Measurements from ENCODE around the gene TIAL1. TPM values are rescaled to one million over a fixed set of nuclear protein-coding genes. Genes with fewer than 3 reads are reported as not detected.

The TIAL1 gene
- total RNA-seq, 1 experiment from 2014 or later = 220 TPM

DNA sequence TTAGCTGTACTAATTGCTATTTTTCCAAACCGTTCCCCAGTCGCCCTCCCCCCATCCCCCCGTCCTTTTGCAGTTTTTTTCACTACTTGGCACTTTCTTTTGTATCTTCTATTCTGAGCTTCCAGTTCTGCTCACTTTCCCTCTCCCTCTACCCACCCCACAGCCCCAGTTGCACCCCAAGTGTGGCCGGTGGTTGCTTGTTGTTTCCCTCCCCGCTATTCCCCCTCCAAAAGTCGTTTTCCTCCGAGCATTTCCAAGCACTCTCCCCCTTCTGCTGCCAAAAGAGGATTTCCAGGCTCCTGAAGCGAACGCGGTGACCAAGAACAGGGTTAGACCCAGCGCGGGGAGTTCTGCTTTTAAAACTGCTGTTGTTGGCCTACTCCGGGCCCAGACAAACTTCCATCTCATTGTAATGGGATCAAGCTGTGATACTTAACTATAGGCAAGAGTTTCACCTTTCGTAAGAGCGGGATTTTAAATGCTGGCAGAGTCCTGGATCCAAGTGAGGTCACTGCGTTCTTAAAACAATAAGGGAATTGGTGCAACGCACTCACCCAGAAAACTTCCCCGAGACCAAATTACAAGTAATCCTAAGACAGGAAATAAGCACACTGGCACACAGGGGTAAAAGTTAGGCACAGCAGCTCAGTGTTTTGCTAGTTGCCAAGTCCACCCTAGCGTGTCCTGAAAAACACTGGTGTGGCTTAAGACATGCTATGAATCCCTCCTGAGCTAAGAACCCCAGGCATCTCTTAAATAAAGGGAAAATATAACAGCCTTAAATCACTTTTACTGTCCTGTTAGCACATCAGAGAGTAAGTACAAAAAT lies 52.7 kb downstream of the TIAL1 start:
- DNase-seq (ENCODE audit: low read depth, low spot score) (no peak), ATAC-seq (no peak)
- Histone ChIP-seq H3K9me3 (ENCODE audit: control insufficient read depth in 1 of 2, insufficient read depth in 1 of 2, low read depth in 1 of 2, low read length in 2 of 2) (no peaks in the 10 kb centered on the region), H3K4me2 (ENCODE audit: low read length) (peak overlapping the region; percentile 89), H3K27ac (ENCODE audit: low read depth, low read length) (no peak overlapping the region), H3K27me3 (ENCODE audit: insufficient read depth, low read length) (peaks cover 3% of the 10 kb centered on the region; the same call in 1 of the 2 replicates), H2AFZ (ENCODE audit: low read depth, low read length, poor library complexity, severe bottlenecking) (no peak overlapping the region), H3K9me2 (ENCODE audit: insufficient read depth) (no peaks in the 10 kb centered on the region), H4K20me1 (ENCODE audit: insufficient read depth) (no peaks in the 10 kb centered on the region), H3K36me3 (ENCODE audit: control insufficient read depth in 1 of 2, insufficient read depth in 2 of 2, low read length in 2 of 2) (no peaks in the 10 kb centered on the region), H3K4me1 (ENCODE audit: control insufficient read depth in 1 of 2, insufficient read depth in 2 of 2, low read length in 2 of 2) (peaks cover 23 to 47% of the 10 kb centered on the region in 2 experiments), H3K4me3 (replicated peaks in 1 of 2; ENCODE audit: low read depth in 1 of 2, low read length in 2 of 2) (peak overlapping the region in 1 of 2 experiments; percentile 79; a peak in 2 of 4 replicates), H3K79me2 (ENCODE audit: insufficient read depth, low read length) (peaks cover 33% of the 10 kb centered on the region), H3K9ac (ENCODE audit: low read length) (peak overlapping the region; percentile 78)
- intact Hi-C loops (cut with micrococcal nuclease) = loop anchor here (2.0 kb wide), 2 partner anchors 21 to 345 kb away; no protein-coding TSS in a partner anchor
- ChIA-PET RAD21 (ENCODE audit: low non-redundant PET in 1 of 2, low total read pairs in 2 of 2, uncharacterized antibody in 2 of 2, unreplicated experiment in 2 of 2) (interaction anchor here in 1 of 2 experiments (1.6 kb wide), 1 partner anchor 345 kb away, joined by 5 read pairs; no protein-coding TSS in a partner anchor), POLR2A (interaction anchor here (1.6 to 1.7 kb wide), 2 partner anchors 21 to 337 kb away, joined by 4 to 9 read pairs; partner anchors contain the start of gene GRK5), CTCF (interaction anchor here (0.6 to 2.8 kb wide), 6 partner anchors 9 to 345 kb away, joined by 3 to 17 read pairs (median 8); no protein-coding TSS in a partner anchor)
- TSS peak; percentile 90 for BruUV-seq (replicated peaks)
- TF ChIP-seq POLR2AphosphoS5 (IDR thresholded peaks at IDR 0.05; ENCODE audit: low read depth, low read length) = no peak

DNA sequence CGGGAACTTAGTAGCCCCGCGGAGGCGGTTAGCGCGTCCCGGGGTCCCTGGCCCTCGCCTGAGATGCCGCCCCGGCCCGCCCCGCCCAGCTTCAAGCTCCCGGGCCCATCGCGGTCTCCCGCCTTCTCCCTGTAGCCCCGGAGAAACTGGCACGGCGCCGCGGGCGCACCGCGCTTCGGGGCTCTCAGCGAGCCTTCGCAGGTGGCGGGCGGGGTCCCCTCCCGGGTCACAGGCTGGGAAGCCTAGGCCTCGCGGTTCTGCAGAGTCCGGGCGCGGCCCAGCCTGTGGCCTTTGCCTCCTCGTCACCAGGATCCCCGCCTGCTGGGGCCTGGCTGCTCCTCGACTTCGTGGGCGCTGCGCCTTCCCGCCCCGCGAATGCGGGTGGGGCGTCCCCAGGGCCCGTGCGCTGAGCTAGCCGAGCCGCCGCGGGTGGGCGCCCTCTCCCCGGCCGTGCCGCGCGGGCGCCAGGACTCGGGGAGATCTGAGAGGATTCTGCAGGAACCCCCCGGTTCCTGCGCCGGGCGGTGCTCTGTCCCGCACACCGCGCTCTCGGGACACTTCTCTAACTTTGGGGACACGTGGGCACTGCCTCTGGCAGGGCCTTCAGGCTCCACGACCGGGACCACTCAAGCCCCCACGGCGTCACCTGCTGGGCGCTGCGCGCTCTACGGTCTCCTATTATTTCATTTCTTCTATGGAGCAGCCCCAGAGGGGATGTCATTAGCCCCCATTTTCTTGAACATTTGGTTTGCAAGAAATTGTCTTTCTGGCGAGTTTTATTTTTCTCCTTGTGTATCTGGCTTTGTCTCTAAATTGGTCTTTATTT lies 53.6 kb downstream of the TIAL1 start:
- intact Hi-C loops (cut with micrococcal nuclease) = loop anchor here (2.0 kb wide), 2 partner anchors 20 to 344 kb away; no protein-coding TSS in a partner anchor
- H2AFZ ChIP-seq (ENCODE audit: low read depth, low read length, poor library complexity, severe bottlenecking) = peak overlapping the region; percentile 51
- DNase-seq (ENCODE audit: low read depth, low spot score) (no peak), ATAC-seq (peak; percentile 63)
- ChIA-PET CTCF (interaction anchor here (0.6 to 2.8 kb wide), 11 partner anchors 8 to 345 kb away, joined by 3 to 17 read pairs (median 5); partner anchors contain the start of genes GRK5 and TIAL1), POLR2A (interaction anchor here (0.6 to 1.7 kb wide), 8 partner anchors 10 to 336 kb away, joined by 3 to 9 read pairs (median 4); partner anchors contain the start of gene GRK5), RAD21 (ENCODE audit: low non-redundant PET in 1 of 2, low total read pairs in 2 of 2, uncharacterized antibody in 2 of 2, unreplicated experiment in 2 of 2) (interaction anchor here (0.6 to 1.6 kb wide), 2 partner anchors 344 kb away, joined by 3 to 5 read pairs; no protein-coding TSS in a partner anchor)
- no TSS peak for BruUV-seq (replicated peaks)
- H3K4me1 ChIP-seq (ENCODE audit: control insufficient read depth in 1 of 2, insufficient read depth in 2 of 2, low read length in 2 of 2) = peaks cover 25 to 51% of the 10 kb centered on the region in 2 experiments
- H3K9me3 ChIP-seq (ENCODE audit: control insufficient read depth in 1 of 2, insufficient read depth in 1 of 2, low read depth in 1 of 2, low read length in 2 of 2) = no peaks in the 10 kb centered on the region
- H4K20me1 ChIP-seq (ENCODE audit: insufficient read depth) = no peaks in the 10 kb centered on the region
- H3K9me2 ChIP-seq (ENCODE audit: insufficient read depth) = no peaks in the 10 kb centered on the region
- H3K27me3 ChIP-seq (ENCODE audit: insufficient read depth, low read length) = peaks cover under 1% of the 10 kb centered on the region; the same call in 1 of the 2 replicates
- H3K36me3 ChIP-seq (ENCODE audit: control insufficient read depth in 1 of 2, insufficient read depth in 2 of 2, low read length in 2 of 2) = no peaks in the 10 kb centered on the region
- H3K4me2 ChIP-seq (ENCODE audit: low read length) = peak overlapping the region; percentile 89
- H3K27ac ChIP-seq (ENCODE audit: low read depth, low read length) = peak overlapping the region; percentile 87
- H3K4me3 ChIP-seq (replicated peaks in 1 of 2; ENCODE audit: low read depth in 1 of 2, low read length in 2 of 2) = peak overlapping the region; percentile 79
- H3K79me2 ChIP-seq (ENCODE audit: insufficient read depth, low read length) = peaks cover 41% of the 10 kb centered on the region
- peak overlapping the region; percentile 78 for H3K9ac ChIP-seq (ENCODE audit: low read length)
- TF ChIP-seq ATF3 (IDR thresholded peaks at IDR 0.05) = no peak
- TF ChIP-seq, protein P1, sequence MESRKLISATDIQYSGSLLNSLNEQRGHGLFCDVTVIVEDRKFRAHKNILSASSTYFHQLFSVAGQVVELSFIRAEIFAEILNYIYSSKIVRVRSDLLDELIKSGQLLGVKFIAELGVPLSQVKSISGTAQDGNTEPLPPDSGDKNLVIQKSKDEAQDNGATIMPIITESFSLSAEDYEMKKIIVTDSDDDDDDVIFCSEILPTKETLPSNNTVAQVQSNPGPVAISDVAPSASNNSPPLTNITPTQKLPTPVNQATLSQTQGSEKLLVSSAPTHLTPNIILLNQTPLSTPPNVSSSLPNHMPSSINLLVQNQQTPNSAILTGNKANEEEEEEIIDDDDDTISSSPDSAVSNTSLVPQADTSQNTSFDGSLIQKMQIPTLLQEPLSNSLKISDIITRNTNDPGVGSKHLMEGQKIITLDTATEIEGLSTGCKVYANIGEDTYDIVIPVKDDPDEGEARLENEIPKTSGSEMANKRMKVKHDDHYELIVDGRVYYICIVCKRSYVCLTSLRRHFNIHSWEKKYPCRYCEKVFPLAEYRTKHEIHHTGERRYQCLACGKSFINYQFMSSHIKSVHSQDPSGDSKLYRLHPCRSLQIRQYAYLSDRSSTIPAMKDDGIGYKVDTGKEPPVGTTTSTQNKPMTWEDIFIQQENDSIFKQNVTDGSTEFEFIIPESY (IDR thresholded peaks at IDR 0.05; ENCODE audit: extremely low read depth, insufficient replicate concordance, low read length) = peak; percentile 5
- peak; percentile 54 for TF ChIP-seq YY1 (IDR thresholded peaks at IDR 0.05; ENCODE audit: extremely low read depth, insufficient replicate concordance, low read depth, low read length)
- TF ChIP-seq ZFX (IDR thresholded peaks at IDR 0.05) = peak; percentile 96
- peak; percentile 80; the same call in 1 of the 2 replicates for TF ChIP-seq MAX (IDR thresholded peaks at IDR 0.05)
- TF ChIP-seq ZNF274 (IDR thresholded peaks at IDR 0.05; ENCODE audit: low read depth, low read length) = no peak
- TF ChIP-seq POLR2AphosphoS5 (IDR thresholded peaks at IDR 0.05; ENCODE audit: low read depth, low read length) = peak; percentile 1; the same call in 1 of the 2 replicates
- TF ChIP-seq RAD21 (IDR thresholded peaks at IDR 0.05; ENCODE audit: low read depth) = peak; percentile 78
